Tibial nerve (tissue), 4 donors: ENCODE data around the gene SMIM43. TPM values are rescaled to one million over a fixed set of nuclear protein-coding genes. Genes with fewer than 3 reads are reported as not detected.

Experiments
- DNase-seq, 2 donors: peaks; one replicate each; pipeline ENCODE4 v3.0.0-alpha.2; 2019; ENCODE audit warnings: low spot score in 2 of 2
- H3K27ac ChIP-seq, 4 donors: fragments of 200-600 bp; sonication (generic) in 3 of 4; one replicate each; pipeline ENCODE4 v1.5.1; 2017 to 2019; ENCODE audit warnings: mild to moderate bottlenecking in 1 of 4
- H3K27me3 ChIP-seq, 2 donors: fragments of 200-600 bp; sonication (generic) in 1 of 2; one replicate each; pipeline versions ENCODE4 v1.5.1 to v1.6.0; 2017 to 2019
- H3K36me3 ChIP-seq, 3 donors: fragments of 200-600 bp; sonication (generic); one replicate each; pipeline ENCODE4 v1.5.1; 2018 to 2019
- H3K4me1 ChIP-seq, 4 donors: fragments of 200-600 bp; sonication (generic) in 3 of 4; one replicate each; pipeline ENCODE4 v1.5.1; 2017 to 2019
- H3K4me3 ChIP-seq, 4 donors: fragments of 200-600 bp; sonication (generic) in 3 of 4; one replicate each; pipeline ENCODE4 v1.5.1; 2017 to 2019; ENCODE audit warnings: mild to moderate bottlenecking in 1 of 4, moderate library complexity in 1 of 4
- H3K9me3 ChIP-seq, 4 donors: fragments of 200-600 bp; sonication (generic) in 3 of 4; one replicate each; pipeline ENCODE4 v1.5.1; 2017 to 2019
- CTCF ChIP-seq, 5 experiments: fragments of 200-600 bp in 3 of 5; fragments of 450-650 bp in 2 of 5; sonication (generic) in 3 of 5; IDR thresholded peaks; one replicate each; pipeline ENCODE4 v1.5.1; 2016 to 2019; ENCODE audit warnings: antibody characterized with exemption in 5 of 5, mild to moderate bottlenecking in 3 of 5, moderate library complexity in 2 of 5
- EP300 ChIP-seq, 2 donors: sonication (generic); formaldehyde crosslinking; IDR thresholded peaks; one replicate each; pipeline ENCODE4 v1.6.1; 2017; ENCODE audit warnings: antibody characterized with exemption in 2 of 2, mild to moderate bottlenecking in 1 of 2
- POLR2A ChIP-seq, 2 donors: fragments of 450-650 bp; IDR thresholded peaks; one replicate each; pipeline ENCODE4 v1.6.1; 2017; ENCODE audit warnings: antibody characterized with exemption in 2 of 2, mild to moderate bottlenecking in 2 of 2, moderate library complexity in 2 of 2
- WGBS, 2 donors: methylation state at CpG; one replicate each; pipeline ENCODE4 v1.1.5; 2018; 5-methylcytosine and 5-hydroxymethylcytosine counted together
- total RNA-seq, 4 donors: library from RNA; depleted of rRNA; stranded (reverse); fragments of >200 nt; gene quantifications; one replicate each; pipeline ENCODE4 v1.1.0, GENCODE V29; 2016

Gene SMIM43
- total RNA-seq, 4 donors from 2014 or later: 2.2 to 5.7 (median 4.6) TPM

DNA sequence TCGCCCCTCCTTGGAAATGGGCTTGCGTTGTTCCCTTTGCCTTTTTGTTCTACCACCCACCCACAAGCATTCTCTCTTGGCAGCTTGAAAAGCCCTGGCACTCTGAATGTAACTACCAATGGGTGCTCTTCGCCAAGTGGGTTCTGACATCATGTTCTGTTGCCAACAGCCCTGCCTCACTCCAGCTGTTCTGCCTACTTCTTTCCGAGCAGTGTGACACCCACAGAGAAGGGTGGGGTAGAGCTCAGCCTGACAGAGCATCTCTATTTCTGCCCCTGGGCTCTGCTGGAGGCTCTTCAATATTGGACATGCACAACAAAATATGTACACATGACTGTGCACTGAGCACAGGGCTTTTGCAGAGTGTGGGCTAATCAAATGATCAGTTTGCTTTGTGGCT is 20.5 kb upstream of the SMIM43 start:
- H3K27ac ChIP-seq: peak overlapping the region; percentile 59 to 85 (median 76)
- peaks cover 0 to 3% (median 0%) of the 10 kb centered on the region in 4 donors for H3K4me1 ChIP-seq

GRCh38 chr4:121784975-121785374 is 20.0 kb upstream of the SMIM43 start:
- 27 to 28% methylated on average over 2 of the region's 2 CpGs for WGBS, 2 donors
- DNase-seq: peak in 1 of 2 donors; percentile 5
- H3K36me3 ChIP-seq: no peaks in the 10 kb centered on the region
- no peak overlapping the region for H3K4me3 ChIP-seq
- H3K27me3 ChIP-seq: peaks cover 0 to 2% of the 10 kb centered on the region in 2 donors
- peaks cover 0 to 3% (median 0%) of the 10 kb centered on the region in 4 donors for H3K4me1 ChIP-seq
- TF ChIP-seq CTCF (IDR thresholded peaks at IDR 0.05): no peak
- peak in 1 of 2 donors; percentile 66 for TF ChIP-seq EP300 (IDR thresholded peaks at IDR 0.05)
- peak in 1 of 2 donors; percentile 9 for TF ChIP-seq POLR2A (IDR thresholded peaks at IDR 0.05)
- H3K9me3 ChIP-seq: peaks cover 0 to 5% (median 0%) of the 10 kb centered on the region in 4 donors
- H3K27ac ChIP-seq: peak overlapping the region; percentile 54 to 85 (median 76)

More for the DNA sequence above, 20.5 kb upstream of the SMIM43 start:
- Histone ChIP-seq H3K4me3 (no peak overlapping the region), H3K9me3 (peaks cover 0 to 5% (median 0%) of the 10 kb centered on the region in 4 donors), H3K27me3 (peaks cover 0 to 2% of the 10 kb centered on the region in 2 donors), H3K36me3 (no peaks in the 10 kb centered on the region)
- TF ChIP-seq CTCF (IDR thresholded peaks at IDR 0.05) (no peak), EP300 (IDR thresholded peaks at IDR 0.05) (peak in 1 of 2 donors; percentile 71)
- WGBS, 2 donors: 38 to 55% methylated on average over 4 of the region's 4 CpGs
- no peak for DNase-seq

GRCh38 chr4:121784401-121784800 is 19.4 kb upstream of the SMIM43 start:
- DNase-seq: no peak
- H3K27me3 ChIP-seq: peaks cover 0 to 2% of the 10 kb centered on the region in 2 donors
- no peaks in the 10 kb centered on the region for H3K36me3 ChIP-seq
- H3K27ac ChIP-seq: peak overlapping the region; percentile 54 to 85 (median 76)
- 42 to 43% methylated on average over 1 of the region's 1 CpG for WGBS, 2 donors
- TF ChIP-seq EP300 (IDR thresholded peaks at IDR 0.05) (no peak), CTCF (IDR thresholded peaks at IDR 0.05) (no peak), POLR2A (IDR thresholded peaks at IDR 0.05) (no peak)
- peaks cover 0 to 5% (median 0%) of the 10 kb centered on the region in 4 donors for H3K9me3 ChIP-seq
- H3K4me1 ChIP-seq: peaks cover 0 to 3% (median 0%) of the 10 kb centered on the region in 4 donors
- no peak overlapping the region for H3K4me3 ChIP-seq

DNA sequence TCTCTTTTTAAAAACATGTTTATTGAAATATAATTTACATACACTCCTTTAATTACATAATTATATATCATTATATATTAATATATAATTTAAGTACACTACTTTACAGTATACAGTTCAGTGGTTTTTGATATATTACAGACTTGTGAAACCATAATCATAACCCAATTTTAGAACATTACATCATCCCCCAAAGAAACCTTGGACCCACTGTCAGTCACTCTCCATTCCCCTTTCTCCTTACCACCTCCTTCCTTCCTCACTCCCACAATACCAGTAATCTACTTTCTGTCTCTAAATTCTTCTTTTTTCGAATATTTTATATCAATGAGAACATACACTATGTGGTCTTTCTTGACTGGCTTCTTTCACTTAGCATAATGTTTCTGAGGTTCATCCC is 18.2 kb upstream of the SMIM43 start:
- WGBS, 2 donors: 78 to 84% methylated on average over 1 of the region's 1 CpG

More for the DNA sequence above, 18.2 kb upstream of the SMIM43 start:
- H3K27me3 ChIP-seq: peaks cover 0 to 2% of the 10 kb centered on the region in 2 donors
- H3K4me3 ChIP-seq: no peak overlapping the region
- H3K9me3 ChIP-seq: peaks cover 0 to 5% (median 0%) of the 10 kb centered on the region in 4 donors
- no peak for TF ChIP-seq EP300 (IDR thresholded peaks at IDR 0.05)
- no peak for TF ChIP-seq CTCF (IDR thresholded peaks at IDR 0.05)
- TF ChIP-seq POLR2A (IDR thresholded peaks at IDR 0.05): no peak
- no peaks in the 10 kb centered on the region for H3K36me3 ChIP-seq
- no peak for DNase-seq
- H3K27ac ChIP-seq: peak overlapping the region in 1 of 4 donors; percentile 85
- peaks cover 0 to 3% (median 0%) of the 10 kb centered on the region in 4 donors for H3K4me1 ChIP-seq
